Trophoblast cell (in vitro differentiated cells and primary cell): ENCODE results near the gene WWC2.

ENCODE experiments used
- DNase-seq, 2 donors: peaks; one replicate each; pipeline ENCODE4 v3.0.0-alpha.2; 2016
- H2AFZ ChIP-seq: 2 replicates; pipeline ENCODE4 v1.6.1; 2013; ENCODE audit warnings: low read length, moderate library complexity, mild to moderate bottlenecking; ENCODE audit not compliant: insufficient read depth, poor library complexity
- H2AK5ac ChIP-seq: 2 replicates; pipeline ENCODE4 v1.6.1; 2013; ENCODE audit warnings: mild to moderate bottlenecking, low read length
- H2BK120ac ChIP-seq: 2 replicates; pipeline ENCODE4 v1.6.1; 2013; ENCODE audit warnings: low read length, mild to moderate bottlenecking, moderate library complexity; ENCODE audit not compliant: insufficient read depth, poor library complexity
- H2BK12ac ChIP-seq: 2 replicates; pipeline ENCODE4 v1.6.1; 2013; ENCODE audit warnings: mild to moderate bottlenecking, low read length, moderate library complexity
- H2BK5ac ChIP-seq: 2 replicates; pipeline ENCODE4 v1.6.1; 2013; ENCODE audit warnings: low read length, low read depth, moderate library complexity, mild to moderate bottlenecking; ENCODE audit not compliant: poor library complexity
- H3K14ac ChIP-seq: 2 replicates; pipeline ENCODE4 v1.6.1; 2013; ENCODE audit warnings: mild to moderate bottlenecking, low read length
- H3K18ac ChIP-seq: 2 replicates; pipeline ENCODE4 v1.6.1; 2013; ENCODE audit warnings: mild to moderate bottlenecking, low read length
- H3K23ac ChIP-seq: 2 replicates; pipeline ENCODE4 v1.6.1; 2013; ENCODE audit warnings: low read length
- H3K27ac ChIP-seq: 2 replicates; pipeline ENCODE4 v1.5.1; 2013; ENCODE audit warnings: low read depth, mild to moderate bottlenecking, inconsistent platforms, low read length, moderate library complexity
- H3K27me3 ChIP-seq: 2 replicates; pipeline ENCODE4 v1.6.1; 2013; ENCODE audit warnings: inconsistent platforms, mild to moderate bottlenecking, low read length, moderate library complexity; ENCODE audit not compliant: insufficient read depth
- H3K36me3 ChIP-seq, 2 experiments: 1 replicate in 1 of 2; 2 replicates in 1 of 2; pipeline ENCODE4 v1.6.1; 2013; ENCODE audit warnings: low read length in 2 of 2, mild to moderate bottlenecking in 2 of 2, moderate library complexity in 1 of 2; ENCODE audit not compliant: insufficient read depth in 2 of 2, control insufficient read depth in 1 of 2
- H3K4ac ChIP-seq: 2 replicates; pipeline ENCODE4 v1.6.1; 2013; ENCODE audit warnings: low read depth, mild to moderate bottlenecking, low read length, moderate library complexity
- H3K4me1 ChIP-seq, 2 experiments: 1 replicate in 1 of 2; 2 replicates in 1 of 2; pipeline ENCODE4 v1.6.1; 2013; ENCODE audit warnings: low read length in 2 of 2, mild to moderate bottlenecking in 2 of 2, moderate library complexity in 1 of 2; ENCODE audit not compliant: insufficient read depth in 2 of 2, control insufficient read depth in 1 of 2
- H3K4me2 ChIP-seq: 2 replicates; pipeline ENCODE4 v1.6.1; 2013; ENCODE audit warnings: inconsistent platforms, mild to moderate bottlenecking, low read length, moderate library complexity
- H3K4me3 ChIP-seq: 2 replicates; pipeline ENCODE4 v1.5.1; 2013; ENCODE audit warnings: mild to moderate bottlenecking, low read depth, low read length, inconsistent platforms
- H3K79me1 ChIP-seq: one replicate; pipeline ENCODE4 v1.6.1; 2013; ENCODE audit warnings: low read length
- H3K79me2 ChIP-seq: 2 replicates; pipeline ENCODE4 v1.6.1; 2013; ENCODE audit warnings: low read length, mild to moderate bottlenecking; ENCODE audit not compliant: control insufficient read depth, insufficient read depth, poor library complexity
- H3K9ac ChIP-seq: 2 replicates; pipeline ENCODE4 v1.6.1; 2013; ENCODE audit warnings: mild to moderate bottlenecking, low read length
- H3K9me3 ChIP-seq: 2 replicates; pipeline ENCODE4 v1.6.1; 2013; ENCODE audit warnings: low read depth, mild to moderate bottlenecking, control low read depth, inconsistent platforms, low read length; ENCODE audit not compliant: insufficient read depth
- H4K12ac ChIP-seq: 2 replicates; pipeline ENCODE4 v1.6.1; 2013; ENCODE audit warnings: low read depth, mild to moderate bottlenecking, low read length, moderate library complexity
- H4K8ac ChIP-seq: 2 replicates; pipeline ENCODE4 v1.6.1; 2013; ENCODE audit warnings: low read depth, mild to moderate bottlenecking, low read length, moderate library complexity
- H4K91ac ChIP-seq: one replicate; pipeline ENCODE4 v1.6.1; 2013; ENCODE audit warnings: low read depth, mild to moderate bottlenecking, low read length, moderate library complexity
- WGBS: extraction: QIAGEN DNeasy Blood & Tissue Kit; methylation state at CpG from one replicate; pipeline ENCODE4 v1.1.7; 2013; ENCODE audit warnings: missing lambda C conversion rate; ENCODE audit not compliant: insufficient read length, insufficient coverage; ENCODE audit errors: extremely low coverage; 5-methylcytosine and 5-hydroxymethylcytosine counted together

Gene WWC2

GRCh38 chr4:183297675-183298074 is 198.6 kb downstream of the WWC2 start:
- H3K18ac ChIP-seq, result no peak overlapping the region
- no CpG with 5 or more reads among the region's 3 CpGs for WGBS
- no peak overlapping the region for H4K91ac ChIP-seq
- no peak overlapping the region for H2AK5ac ChIP-seq
- H3K23ac ChIP-seq, result no peak overlapping the region
- H3K4me1 ChIP-seq, result peaks cover 7 to 9% of the 10 kb centered on the region in 2 experiments
- H3K14ac ChIP-seq, result no peak overlapping the region
- no peak overlapping the region for H4K8ac ChIP-seq
- no peak overlapping the region for H2BK120ac ChIP-seq
- H3K79me2 ChIP-seq, result no peaks in the 10 kb centered on the region
- no peak for DNase-seq
- no peak overlapping the region for H3K4ac ChIP-seq
- H4K12ac ChIP-seq, result no peak overlapping the region
- no peak overlapping the region for H2AFZ ChIP-seq
- no peak overlapping the region for H3K27ac ChIP-seq
- H3K4me2 ChIP-seq, result no peak overlapping the region
- no peak overlapping the region for H2BK5ac ChIP-seq
- no peaks in the 10 kb centered on the region for H3K9me3 ChIP-seq
- no peaks in the 10 kb centered on the region for H3K27me3 ChIP-seq
- no peak overlapping the region for H3K9ac ChIP-seq
- no peak overlapping the region for H3K4me3 ChIP-seq
- H2BK12ac ChIP-seq, result no peak overlapping the region
- peaks cover 3 to 6% of the 10 kb centered on the region in 2 experiments for H3K36me3 ChIP-seq
- H3K79me1 ChIP-seq, result no peaks in the 10 kb centered on the region

- no peaks in the 10 kb centered on the region for H3K9me3 ChIP-seq
- no peak overlapping the region for H2BK120ac ChIP-seq
- H2AFZ ChIP-seq, result no peak overlapping the region
- H3K18ac ChIP-seq, result no peak overlapping the region
- no CpG with 5 or more reads among the region's 2 CpGs for WGBS
- H2BK12ac ChIP-seq, result no peak overlapping the region
- peaks cover 3 to 6% of the 10 kb centered on the region in 2 experiments for H3K36me3 ChIP-seq
- no peak overlapping the region for H3K23ac ChIP-seq
- no peak overlapping the region for H3K14ac ChIP-seq
- no peak overlapping the region for H4K12ac ChIP-seq
- H4K8ac ChIP-seq, result no peak overlapping the region
- H3K79me1 ChIP-seq, result no peaks in the 10 kb centered on the region
- H3K27ac ChIP-seq, result no peak overlapping the region
- DNase-seq, result no peak
- H3K4me2 ChIP-seq, result no peak overlapping the region
- H3K79me2 ChIP-seq, result no peaks in the 10 kb centered on the region
- no peak overlapping the region for H3K4me3 ChIP-seq
- no peaks in the 10 kb centered on the region for H3K27me3 ChIP-seq
- no peak overlapping the region for H2BK5ac ChIP-seq
- H2AK5ac ChIP-seq, result no peak overlapping the region
- H3K9ac ChIP-seq, result no peak overlapping the region
- no peak overlapping the region for H4K91ac ChIP-seq
- no peak overlapping the region for H3K4ac ChIP-seq
- peaks cover 7 to 9% of the 10 kb centered on the region in 2 experiments for H3K4me1 ChIP-seq
Measured at GRCh38 chr4:183299464-183299863, 200.4 kb downstream of the WWC2 start.

GRCh38 chr4:183300070-183300469 is 201.0 kb downstream of the WWC2 start:
- WGBS, result no CpG with 5 or more reads among the region's 6 CpGs

GRCh38 chr4:183300655-183301054 is 201.6 kb downstream of the WWC2 start:
- Histone ChIP-seq H3K4me2 (no peak overlapping the region), H3K27ac (no peak overlapping the region)
- no CpG with 5 or more reads among the region's 5 CpGs for WGBS

More at GRCh38 chr4:183300070-183300469, 201.0 kb downstream of the WWC2 start:
- no peak overlapping the region for H2BK120ac ChIP-seq
- no peak overlapping the region for H3K4me2 ChIP-seq
- no peak overlapping the region for H4K8ac ChIP-seq
- H2AK5ac ChIP-seq, result no peak overlapping the region
- no peak overlapping the region for H3K18ac ChIP-seq
- H3K79me1 ChIP-seq, result no peaks in the 10 kb centered on the region
- H3K23ac ChIP-seq, result no peak overlapping the region
- peaks cover 6 to 8% of the 10 kb centered on the region in 2 experiments for H3K4me1 ChIP-seq
- no peak overlapping the region for H2BK5ac ChIP-seq
- H3K27me3 ChIP-seq, result no peaks in the 10 kb centered on the region
- H4K12ac ChIP-seq, result no peak overlapping the region
- no peak overlapping the region for H2AFZ ChIP-seq
- peaks cover 3 to 6% of the 10 kb centered on the region in 2 experiments for H3K36me3 ChIP-seq
- H3K27ac ChIP-seq, result no peak overlapping the region
- no peak overlapping the region for H3K4me3 ChIP-seq
- H4K91ac ChIP-seq, result no peak overlapping the region
- H3K14ac ChIP-seq, result no peak overlapping the region
- H3K79me2 ChIP-seq, result no peaks in the 10 kb centered on the region
- no peaks in the 10 kb centered on the region for H3K9me3 ChIP-seq
- no peak overlapping the region for H3K9ac ChIP-seq
- H3K4ac ChIP-seq, result no peak overlapping the region
- H2BK12ac ChIP-seq, result no peak overlapping the region
- DNase-seq, result no peak

More at GRCh38 chr4:183300655-183301054, 201.6 kb downstream of the WWC2 start:
- H3K23ac ChIP-seq, result no peak overlapping the region
- peaks cover 3 to 6% of the 10 kb centered on the region in 2 experiments for H3K36me3 ChIP-seq
- H3K14ac ChIP-seq, result no peak overlapping the region
- H4K12ac ChIP-seq, result no peak overlapping the region
- no peak overlapping the region for H2BK5ac ChIP-seq
- H2BK12ac ChIP-seq, result no peak overlapping the region
- no peak overlapping the region for H3K18ac ChIP-seq
- no peak for DNase-seq
- H3K4ac ChIP-seq, result no peak overlapping the region
- no peak overlapping the region for H2BK120ac ChIP-seq
- H3K9ac ChIP-seq, result no peak overlapping the region
- H3K4me3 ChIP-seq, result no peak overlapping the region
- H2AFZ ChIP-seq, result no peak overlapping the region
- H4K8ac ChIP-seq, result no peak overlapping the region
- no peaks in the 10 kb centered on the region for H3K9me3 ChIP-seq
- no peak overlapping the region for H2AK5ac ChIP-seq
- H3K27me3 ChIP-seq, result no peaks in the 10 kb centered on the region
- no peaks in the 10 kb centered on the region for H3K79me1 ChIP-seq
- H3K79me2 ChIP-seq, result no peaks in the 10 kb centered on the region
- H3K4me1 ChIP-seq, result peaks cover under 1 to 2% of the 10 kb centered on the region in 2 experiments
- H4K91ac ChIP-seq, result no peak overlapping the region
